Right hindlimb (tissue), 1 donor: ENCODE measurements around the gene PPL.
"Not testable (repeated sequence)": the region's sequence is repeated elsewhere in the genome, so short reads cannot be mapped to it uniquely, and the experiment has no call there.

Experiments used
- DNase-seq: peaks from one replicate; pipeline ENCODE4 v3.0.0-alpha.2; 2018

Gene PPL

DNA sequence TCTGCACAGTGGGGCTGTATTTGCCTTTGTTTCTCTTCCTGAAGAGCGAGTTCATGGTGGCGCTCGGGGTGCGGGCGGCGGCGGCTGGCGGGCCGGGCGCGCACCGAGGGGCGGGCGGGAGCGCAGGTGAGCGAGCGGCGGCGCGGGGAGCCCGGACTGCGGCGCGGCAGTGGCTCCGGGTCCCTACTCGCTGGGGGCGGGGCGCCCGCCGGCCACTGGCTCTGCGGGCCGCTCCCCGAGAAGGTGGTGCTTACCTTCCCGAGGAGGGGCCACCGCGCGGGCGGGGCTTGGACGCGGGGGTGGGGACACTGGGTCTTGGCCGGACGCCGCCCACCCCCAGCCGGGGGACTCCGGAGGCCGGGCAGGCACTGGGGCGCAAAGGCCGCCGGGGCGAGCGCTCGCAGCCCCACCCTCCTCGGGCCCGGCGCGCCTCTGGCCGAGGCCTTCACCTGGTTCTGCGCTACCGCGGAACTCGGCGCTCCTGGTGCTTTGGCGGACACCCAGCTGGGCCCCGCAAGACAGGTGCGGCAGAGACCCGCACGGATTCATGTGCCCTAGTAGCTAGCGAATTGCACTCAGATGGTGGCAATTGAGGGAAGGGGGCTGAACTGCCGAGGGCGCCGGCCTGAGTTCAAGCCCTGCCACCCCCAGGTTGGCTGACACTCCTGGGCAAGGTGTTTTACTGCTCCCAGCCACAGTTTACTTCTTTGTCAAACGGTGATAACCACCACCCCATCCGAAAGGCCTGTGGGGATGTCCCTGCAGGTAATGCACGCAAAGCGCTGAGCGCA is at the start of gene PPL:
Gene PPL (minus strand): TSS at position 158 of the 791 bp plus-strand sequence. CDS start 103 bp downstream, at position 55.
- no peak for DNase-seq

- no peak for DNase-seq
Observed at GRCh38 chr16:4984174-4984990, 47.4 kb upstream of the PPL start.

- no peak for DNase-seq
Observed at GRCh38 chr16:4982056-4982867, 45.3 kb upstream of the PPL start.

GRCh38 chr16:4981473-4981872 is 44.5 kb upstream of the PPL start:
- no peak for DNase-seq

GRCh38 chr16:4980691-4981090 is 43.7 kb upstream of the PPL start:
- no peak for DNase-seq

- DNase-seq: no peak
Observed at GRCh38 chr16:4979736-4980660, 43.0 kb upstream of the PPL start.

DNA sequence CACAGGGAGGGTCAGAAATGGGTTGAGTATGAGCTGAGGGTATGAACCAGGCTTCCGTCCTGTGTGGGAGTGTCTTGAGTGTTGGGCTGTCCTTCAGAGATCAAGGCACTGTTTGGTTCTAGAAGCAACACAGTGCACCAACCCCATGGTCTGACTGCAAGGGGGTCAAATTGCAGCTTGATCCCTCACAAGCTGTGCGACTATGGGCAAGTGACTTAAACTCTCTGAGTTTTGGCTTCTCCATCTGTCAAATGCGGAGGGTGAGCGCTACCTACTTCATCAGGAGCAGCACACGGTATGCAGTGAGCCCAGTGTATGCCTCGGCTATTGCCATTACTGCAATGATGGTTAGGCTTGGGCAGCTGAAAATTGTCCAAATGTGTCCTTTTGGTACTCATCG is 42.2 kb upstream of the PPL start:
- DNase-seq: no peak

- DNase-seq: no peak
Observed at GRCh38 chr16:4976611-4977145, 39.7 kb upstream of the PPL start.

DNA sequence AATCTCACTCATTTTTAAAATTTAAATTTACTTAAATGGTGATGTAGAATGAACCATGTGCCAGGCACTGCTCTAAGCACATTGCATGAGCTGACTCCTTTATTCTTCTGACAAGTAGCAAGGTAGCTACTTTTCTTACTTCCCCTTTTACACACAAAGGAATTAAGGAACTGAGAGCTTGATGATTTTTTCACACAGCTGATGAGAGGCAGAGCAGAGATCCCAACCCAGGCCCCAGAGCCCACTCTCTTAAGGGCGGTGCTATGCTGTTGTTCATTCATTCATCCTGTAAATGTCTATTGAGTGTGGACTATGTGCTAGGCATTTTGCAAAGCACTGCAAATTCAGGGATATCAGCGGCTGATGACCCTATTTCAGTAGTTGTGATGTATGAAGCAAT is 39.1 kb upstream of the PPL start:
- DNase-seq: no peak

DNA sequence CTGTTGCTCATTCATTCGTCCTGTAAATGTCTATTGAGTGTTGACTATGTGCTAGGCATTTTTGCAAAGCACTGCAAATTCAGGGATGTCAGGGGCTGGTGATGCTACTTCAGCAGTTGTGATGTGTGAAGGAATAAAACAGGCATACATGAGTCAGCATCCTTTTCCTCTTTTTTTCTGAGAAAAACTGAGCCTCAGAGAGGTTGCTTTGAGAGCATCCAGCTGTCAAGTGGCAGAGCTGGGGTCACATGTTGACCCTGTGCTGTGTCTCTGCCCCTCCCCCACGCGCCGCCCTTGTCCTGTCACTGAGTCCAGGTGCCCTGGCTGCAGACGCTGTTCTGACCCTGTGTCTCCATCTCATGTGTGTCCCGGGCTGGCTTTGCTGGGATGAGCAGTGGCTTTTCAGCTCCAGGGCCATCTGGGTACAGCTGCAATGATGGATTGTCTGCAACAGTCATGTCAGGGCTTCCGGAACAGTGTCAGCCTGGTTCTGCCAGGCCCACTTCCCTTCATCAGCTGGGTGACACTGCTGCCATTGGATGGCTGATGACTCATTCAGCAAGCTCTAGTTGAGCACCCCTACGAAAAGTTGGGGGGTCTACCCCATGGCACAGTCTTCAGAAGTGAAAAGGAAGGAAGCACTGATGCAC is 36.1 kb upstream of the PPL start:
- no peak for DNase-seq

DNA sequence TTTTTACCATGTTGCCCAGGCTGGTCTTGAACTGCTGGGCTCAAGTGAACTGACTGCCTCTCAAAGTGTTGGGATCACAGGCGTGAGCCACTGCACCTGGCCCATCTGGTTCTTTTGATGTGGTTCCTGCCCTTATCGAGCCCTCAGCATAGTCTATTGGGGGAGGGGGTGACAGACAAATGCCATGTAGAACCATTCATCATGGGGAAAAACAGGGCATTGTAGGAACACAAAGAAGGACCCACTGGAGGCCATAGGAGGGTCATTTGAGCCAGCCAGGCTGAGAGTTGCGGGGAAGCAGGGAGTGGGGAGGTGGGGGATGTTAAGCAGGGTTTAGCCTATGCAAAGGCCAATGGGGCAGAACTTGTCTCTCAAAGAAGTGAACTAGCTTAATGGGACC is 33.1 kb upstream of the PPL start:
- DNase-seq: no peak

GRCh38 chr16:4968879-4969483 is 32.0 kb upstream of the PPL start:
- no peak for DNase-seq

DNA sequence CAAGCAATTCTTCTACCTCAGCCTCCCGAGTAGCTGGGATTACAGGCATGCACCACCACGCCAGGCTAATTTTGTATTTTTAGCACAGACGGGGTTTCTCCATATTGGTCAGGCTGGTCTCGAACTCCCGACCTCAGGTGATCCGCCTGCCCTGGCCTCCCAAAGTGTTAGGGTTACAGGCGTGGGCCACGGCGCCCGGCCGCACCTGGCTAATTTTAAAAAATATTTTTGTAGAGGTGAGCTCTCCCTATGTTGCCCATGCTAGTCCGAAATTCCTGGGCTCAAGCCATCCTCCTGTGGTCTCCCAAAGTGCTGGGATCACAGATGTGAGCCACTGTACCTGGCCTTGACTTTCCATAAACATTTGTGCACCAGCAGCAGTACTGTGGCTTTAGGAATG is 31.3 kb upstream of the PPL start:
- DNase-seq: not testable (repeated sequence)

- DNase-seq: no peak
Observed at GRCh38 chr16:4966736-4967453, 29.9 kb upstream of the PPL start.

- not testable (repeated sequence) for DNase-seq
Observed at GRCh38 chr16:4963527-4963926, 26.6 kb upstream of the PPL start.

GRCh38 chr16:4962716-4963115 is 25.8 kb upstream of the PPL start:
- DNase-seq: no peak

DNA sequence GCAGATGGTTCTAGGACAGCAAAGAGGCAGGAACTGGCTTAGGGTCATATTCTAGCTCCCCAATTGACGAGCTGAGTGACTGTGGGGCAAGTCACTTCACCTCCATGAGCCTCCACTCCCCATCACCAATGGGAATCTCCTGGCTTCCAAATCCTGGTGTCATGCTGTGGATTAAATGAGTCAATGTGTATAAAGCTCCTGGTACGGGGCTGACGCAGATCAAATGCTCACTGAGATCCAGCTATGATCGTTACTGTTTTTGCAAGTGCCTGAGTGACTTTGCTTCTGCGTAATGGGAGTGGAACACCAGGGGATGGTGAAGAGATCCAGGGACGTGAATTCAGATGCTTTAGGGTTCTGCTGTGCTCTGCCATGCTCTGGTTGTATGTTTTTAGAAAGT is 23.6 kb upstream of the PPL start:
- DNase-seq: no peak

- DNase-seq: no peak
Observed at GRCh38 chr16:4958510-4959438, 21.8 kb upstream of the PPL start.
